ENCODE results near the gene SLC12A8.

The SLC12A8 gene

DNA sequence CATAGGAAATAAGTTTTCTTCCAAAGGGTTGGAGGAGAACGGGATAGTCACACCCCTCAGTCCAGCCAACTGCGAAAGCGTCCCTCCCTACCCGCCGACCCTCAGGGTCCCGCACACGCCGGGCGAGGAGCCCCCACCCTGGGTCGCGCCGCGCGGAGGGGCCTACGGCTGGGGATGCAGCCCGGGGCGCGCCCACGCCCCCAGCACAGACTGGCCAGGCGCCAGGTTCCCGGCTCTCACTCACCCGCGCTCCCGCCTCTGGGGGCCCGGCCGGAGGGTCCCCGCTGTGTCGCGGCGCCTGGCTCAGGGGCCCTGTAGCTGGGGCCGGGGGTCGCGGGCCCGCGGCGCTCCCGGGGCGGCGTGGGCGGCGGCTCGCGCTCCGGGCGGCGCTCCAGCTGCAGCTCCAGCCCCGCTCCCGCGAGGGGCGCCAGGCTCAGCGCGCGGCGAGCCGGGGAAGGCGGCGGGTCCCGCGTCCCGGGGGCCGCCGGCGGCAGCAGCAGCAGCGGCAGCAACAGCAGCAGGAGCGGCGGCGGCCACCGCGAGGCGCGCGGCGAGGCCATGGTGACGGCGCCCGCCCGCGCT lies 157.1 kb downstream of the SLC12A8 start:
- no peak for FAIRE-seq
- DNase-seq (ENCODE audit: insufficient read length, low spot score), result peak; percentile 48
- TF ChIP-seq TAF1 (IDR thresholded peaks at IDR 0.05; ENCODE audit: low read depth, low read length), result no peak
- TF ChIP-seq POLR2AphosphoS5 (IDR thresholded peaks at IDR 0.05; ENCODE audit: low read depth, low read length), result no peak
- no peak for TF ChIP-seq POU2F2 (IDR thresholded peaks at IDR 0.05; ENCODE audit: low read depth, low read length)
- no peak for TF ChIP-seq SPI1 (IDR thresholded peaks at IDR 0.05; ENCODE audit: low read depth, low read length)
- no peak for TF ChIP-seq PAX5 (IDR thresholded peaks at IDR 0.05; ENCODE audit: insufficient read depth, low read length, severe bottlenecking)
- TF ChIP-seq POLR2A (IDR thresholded peaks at IDR 0.05; ENCODE audit: low read depth, low read length), result no peak

DNA sequence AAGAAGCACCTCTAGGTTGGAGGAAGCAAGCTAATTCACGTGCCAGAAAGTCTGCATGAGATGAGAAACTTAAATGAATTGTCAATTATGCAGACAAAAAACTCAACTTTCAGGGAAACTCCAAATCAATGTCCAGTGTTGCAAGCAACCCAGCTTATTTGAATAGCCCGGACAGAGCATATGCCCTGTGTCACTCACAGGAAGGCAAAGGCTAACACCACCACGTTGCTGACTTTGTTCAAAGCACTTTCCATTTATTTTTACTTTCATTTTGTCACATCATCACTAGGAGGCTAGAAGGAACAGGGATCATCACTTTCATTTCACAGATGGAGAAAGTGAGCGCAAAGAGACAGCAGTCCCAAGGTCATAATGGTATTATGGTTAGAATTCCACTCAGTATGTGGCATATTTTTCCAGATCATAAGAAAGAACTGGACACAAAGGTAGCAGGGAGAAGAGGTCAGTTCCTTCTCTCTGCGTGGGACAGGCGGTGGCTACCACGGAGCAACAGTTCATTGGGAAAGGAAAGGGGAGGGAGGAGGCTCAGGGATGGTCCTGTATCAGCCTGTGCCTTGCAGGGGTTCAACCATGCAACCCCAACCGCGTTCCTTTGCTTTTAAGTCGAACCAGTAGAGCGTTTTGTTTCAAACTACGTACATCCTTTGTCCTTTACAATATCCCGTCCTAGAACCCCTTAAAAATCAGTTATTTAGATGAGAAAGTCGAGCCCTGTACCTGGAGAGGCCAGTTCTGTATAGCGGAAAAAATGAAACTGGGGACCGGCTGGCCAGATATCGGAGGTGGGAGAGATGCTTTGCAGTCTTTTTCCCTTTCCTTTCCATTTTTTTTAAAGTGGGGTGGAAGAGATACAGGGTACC lies 157.9 kb downstream of the SLC12A8 start:
- peak; percentile 82 for FAIRE-seq
- peak; percentile 30 for DNase-seq (ENCODE audit: insufficient read length, low spot score)
- TF ChIP-seq SPI1 (IDR thresholded peaks at IDR 0.05; ENCODE audit: low read depth, low read length), result no peak
- no peak for TF ChIP-seq PAX5 (IDR thresholded peaks at IDR 0.05; ENCODE audit: insufficient read depth, low read length, severe bottlenecking)
- peak; percentile 34; the same call in 1 of the 2 replicates for TF ChIP-seq TAF1 (IDR thresholded peaks at IDR 0.05; ENCODE audit: low read depth, low read length)
- no peak for TF ChIP-seq POU2F2 (IDR thresholded peaks at IDR 0.05; ENCODE audit: low read depth, low read length)
- peak; percentile 58; the same call in 1 of the 2 replicates for TF ChIP-seq POLR2A (IDR thresholded peaks at IDR 0.05; ENCODE audit: low read depth, low read length)
- peak; percentile 40; the same call in 1 of the 2 replicates for TF ChIP-seq POLR2AphosphoS5 (IDR thresholded peaks at IDR 0.05; ENCODE audit: low read depth, low read length)

DNA sequence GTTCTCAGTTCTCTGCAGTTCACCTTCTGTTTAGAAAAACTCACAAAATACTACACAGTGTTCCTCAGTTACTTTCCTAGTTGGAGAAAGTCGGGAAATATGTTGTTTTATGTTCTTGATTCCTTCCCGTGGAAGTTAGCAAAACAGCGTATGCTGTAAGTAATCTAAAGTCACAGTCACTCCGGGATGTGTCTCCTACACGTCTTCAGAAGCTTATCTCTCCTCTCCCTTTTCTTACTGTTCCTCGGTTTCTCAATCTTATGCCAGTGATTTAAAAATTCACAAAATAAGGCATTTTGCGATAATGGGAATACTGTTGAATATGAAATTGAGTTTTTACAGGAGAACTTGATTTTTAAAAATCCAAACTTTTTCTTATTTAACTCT lies 158.5 kb downstream of the SLC12A8 start:
- TF ChIP-seq POU2F2 (IDR thresholded peaks at IDR 0.05; ENCODE audit: low read depth, low read length) (no peak), PAX5 (IDR thresholded peaks at IDR 0.05; ENCODE audit: insufficient read depth, low read length, severe bottlenecking) (no peak), SPI1 (IDR thresholded peaks at IDR 0.05; ENCODE audit: low read depth, low read length) (no peak), TAF1 (IDR thresholded peaks at IDR 0.05; ENCODE audit: low read depth, low read length) (no peak), POLR2AphosphoS5 (IDR thresholded peaks at IDR 0.05; ENCODE audit: low read depth, low read length) (no peak)
- DNase-seq (ENCODE audit: insufficient read length, low spot score), result no peak
- FAIRE-seq, result peak; percentile 9

DNA sequence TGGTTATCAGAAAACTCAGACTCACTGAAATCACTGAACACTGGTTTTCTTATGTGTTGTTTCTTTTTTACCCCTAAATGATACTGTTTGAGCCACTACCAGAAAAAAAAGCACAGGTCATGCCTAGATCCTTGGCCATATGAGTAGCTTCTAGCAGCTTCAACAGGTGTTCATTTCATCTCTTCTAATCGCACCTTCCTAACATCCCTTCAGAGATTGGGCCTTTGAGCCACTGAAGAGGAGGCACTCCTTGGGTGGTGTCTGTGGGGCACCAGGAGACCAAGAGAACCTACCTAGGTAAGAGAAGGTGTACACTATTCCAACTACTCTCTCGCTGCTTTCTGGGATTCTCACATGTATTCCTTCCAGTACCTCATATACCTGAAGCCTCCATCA lies 159.2 kb downstream of the SLC12A8 start:
- TF ChIP-seq POLR2A (IDR thresholded peaks at IDR 0.05; ENCODE audit: low read depth, low read length), result no peak
- no peak for TF ChIP-seq SPI1 (IDR thresholded peaks at IDR 0.05; ENCODE audit: low read depth, low read length)
- no peak for TF ChIP-seq PAX5 (IDR thresholded peaks at IDR 0.05; ENCODE audit: insufficient read depth, low read length, severe bottlenecking)
- no peak for TF ChIP-seq TAF1 (IDR thresholded peaks at IDR 0.05; ENCODE audit: low read depth, low read length)
- TF ChIP-seq POLR2AphosphoS5 (IDR thresholded peaks at IDR 0.05; ENCODE audit: low read depth, low read length), result no peak
- TF ChIP-seq POU2F2 (IDR thresholded peaks at IDR 0.05; ENCODE audit: low read depth, low read length), result no peak
- DNase-seq (ENCODE audit: insufficient read length, low spot score), result no peak
- no peak for FAIRE-seq

DNA sequence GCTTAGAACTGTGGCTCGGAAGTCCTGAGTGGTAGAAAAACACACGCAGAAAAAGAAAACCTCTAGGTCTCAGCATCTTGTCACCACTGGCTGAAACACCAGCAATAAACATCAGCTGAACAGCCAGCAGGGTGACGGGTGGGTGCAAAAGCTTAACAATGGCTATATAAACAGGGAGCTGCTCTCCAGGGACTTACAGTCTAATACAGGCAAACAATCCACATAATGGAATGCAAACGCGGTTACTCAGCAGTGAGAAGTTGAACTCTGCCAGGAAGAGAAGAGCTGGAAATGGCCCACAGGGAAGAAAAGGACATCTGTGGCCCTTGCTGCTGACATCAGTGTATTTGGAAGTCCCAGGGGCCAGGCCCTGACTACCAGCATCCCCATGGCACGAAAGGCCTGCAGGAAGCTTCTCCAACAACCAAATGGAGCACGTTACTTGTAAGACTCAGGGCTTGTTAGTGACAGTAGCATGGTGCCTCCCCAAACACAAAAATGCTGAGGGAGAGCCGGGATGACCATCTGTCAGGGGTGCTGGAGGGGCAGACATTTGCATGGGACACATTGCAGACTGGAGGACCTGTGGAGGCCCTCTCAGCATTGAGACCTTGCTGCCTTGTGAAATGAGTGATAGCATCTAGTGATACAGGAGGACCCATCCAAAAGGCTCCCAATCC lies 159.8 kb downstream of the SLC12A8 start:
- peak; percentile 5 for FAIRE-seq
- TF ChIP-seq PAX5 (IDR thresholded peaks at IDR 0.05; ENCODE audit: insufficient read depth, low read length, severe bottlenecking) (no peak), POU2F2 (IDR thresholded peaks at IDR 0.05; ENCODE audit: low read depth, low read length) (no peak), POLR2A (IDR thresholded peaks at IDR 0.05; ENCODE audit: low read depth, low read length) (no peak), TAF1 (IDR thresholded peaks at IDR 0.05; ENCODE audit: low read depth, low read length) (no peak)
- no peak for DNase-seq (ENCODE audit: insufficient read length, low spot score)

DNA sequence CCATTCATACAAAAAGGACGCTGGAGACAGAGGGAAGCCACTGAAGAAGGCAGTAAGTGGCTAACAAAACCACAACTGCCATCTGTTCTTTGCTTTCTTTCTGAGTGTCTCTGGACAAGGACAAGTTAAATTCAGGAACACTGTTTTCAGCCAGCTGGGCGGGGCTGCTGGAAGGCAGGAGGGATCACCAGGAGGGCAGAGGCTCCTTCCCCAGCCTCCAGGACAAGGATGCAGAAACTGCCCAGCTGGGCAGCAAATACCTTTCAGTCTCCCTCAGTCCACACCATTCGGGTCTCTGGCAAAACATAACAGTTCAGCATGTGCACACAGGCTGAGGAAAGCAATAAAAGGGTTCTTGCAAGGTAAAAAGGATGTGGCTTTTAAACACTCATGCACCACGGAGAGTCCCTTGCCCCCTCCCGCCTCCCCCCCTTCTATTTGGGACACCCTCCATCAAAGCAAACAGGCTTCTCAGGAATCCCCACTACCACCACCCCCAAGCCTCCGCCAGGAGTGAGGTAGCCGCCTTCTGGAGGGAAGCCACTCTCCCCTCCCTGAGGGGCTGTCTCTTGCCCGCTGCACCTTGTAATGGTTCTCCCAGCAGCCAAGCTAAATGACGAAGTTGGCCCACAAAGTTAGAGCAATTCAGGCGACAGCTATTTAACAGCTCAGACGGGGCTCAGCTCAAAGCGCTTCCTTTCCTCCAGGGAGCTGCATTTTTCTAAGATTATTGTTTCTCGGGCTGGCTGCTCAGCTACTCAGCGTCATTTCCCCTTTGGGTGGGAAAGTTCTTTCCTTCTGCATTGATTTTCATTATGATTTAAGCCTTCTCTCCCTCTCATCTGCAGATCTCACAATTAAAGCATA lies 160.6 kb downstream of the SLC12A8 start:
- DNase-seq (ENCODE audit: insufficient read length, low spot score) (peak; percentile 23), FAIRE-seq (peak; percentile 85)
- TF ChIP-seq SPI1 (IDR thresholded peaks at IDR 0.05; ENCODE audit: low read depth, low read length) (no peak; the same call in 1 of the 2 replicates), PAX5 (IDR thresholded peaks at IDR 0.05; ENCODE audit: insufficient read depth, low read length, severe bottlenecking) (no peak), TAF1 (IDR thresholded peaks at IDR 0.05; ENCODE audit: low read depth, low read length) (no peak), POU2F2 (IDR thresholded peaks at IDR 0.05; ENCODE audit: low read depth, low read length) (no peak), POLR2A (IDR thresholded peaks at IDR 0.05; ENCODE audit: low read depth, low read length) (no peak; the same call in 1 of the 2 replicates), POLR2AphosphoS5 (IDR thresholded peaks at IDR 0.05; ENCODE audit: low read depth, low read length) (no peak)

DNA sequence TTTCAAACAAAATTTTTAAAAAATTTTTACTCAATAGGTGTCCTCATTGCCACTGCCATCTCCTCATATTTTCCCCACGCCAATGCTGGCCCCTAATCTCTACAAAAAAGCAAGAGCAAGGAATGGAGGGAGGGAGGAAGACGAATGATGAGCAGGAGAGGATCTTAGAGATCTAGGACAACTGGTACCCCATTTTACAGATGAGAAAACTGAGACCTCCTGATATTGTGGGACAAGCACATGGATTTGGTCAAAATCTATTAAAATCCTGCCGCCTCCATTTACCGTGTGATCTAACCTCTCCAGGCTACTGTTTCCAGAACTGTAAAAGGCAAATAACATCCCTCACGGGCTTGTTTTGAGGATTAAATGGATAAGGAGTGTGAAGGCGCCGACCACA lies 161.3 kb downstream of the SLC12A8 start:
- FAIRE-seq (no peak), DNase-seq (ENCODE audit: insufficient read length, low spot score) (no peak)
- TF ChIP-seq POU2F2 (IDR thresholded peaks at IDR 0.05; ENCODE audit: low read depth, low read length) (no peak), TAF1 (IDR thresholded peaks at IDR 0.05; ENCODE audit: low read depth, low read length) (no peak), SPI1 (IDR thresholded peaks at IDR 0.05; ENCODE audit: low read depth, low read length) (no peak), POLR2A (IDR thresholded peaks at IDR 0.05; ENCODE audit: low read depth, low read length) (no peak), POLR2AphosphoS5 (IDR thresholded peaks at IDR 0.05; ENCODE audit: low read depth, low read length) (no peak), PAX5 (IDR thresholded peaks at IDR 0.05; ENCODE audit: insufficient read depth, low read length, severe bottlenecking) (no peak)

DNA sequence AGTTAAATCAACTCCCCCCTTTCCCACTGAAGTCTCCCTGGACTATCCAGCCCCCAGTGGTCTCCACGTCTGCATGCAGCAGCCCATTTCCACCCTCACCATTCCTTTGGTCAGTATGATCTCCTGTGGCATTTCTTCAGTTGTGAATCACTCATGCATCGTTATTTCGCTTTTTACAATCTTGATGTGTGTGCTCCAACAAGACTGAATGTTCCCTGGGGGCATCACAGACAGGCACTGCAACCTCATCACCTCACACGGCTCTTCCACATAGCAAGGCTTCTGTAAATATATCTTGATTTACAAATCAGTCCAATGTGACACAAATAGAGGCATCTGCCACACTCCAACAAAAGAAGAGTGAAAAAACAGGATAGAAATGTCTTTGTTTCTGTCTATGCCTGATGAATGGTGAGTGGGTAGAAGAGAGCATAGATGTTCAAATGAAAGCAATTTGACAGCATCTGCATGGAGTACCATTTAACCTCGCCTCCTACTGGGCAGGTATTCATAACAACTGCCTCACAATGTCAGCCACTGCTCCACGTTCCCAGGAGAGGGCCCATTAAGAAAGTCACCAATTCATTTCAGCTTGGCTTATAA lies 162.0 kb downstream of the SLC12A8 start:
- no peak for TF ChIP-seq POLR2AphosphoS5 (IDR thresholded peaks at IDR 0.05; ENCODE audit: low read depth, low read length)
- TF ChIP-seq TAF1 (IDR thresholded peaks at IDR 0.05; ENCODE audit: low read depth, low read length), result no peak
- TF ChIP-seq SPI1 (IDR thresholded peaks at IDR 0.05; ENCODE audit: low read depth, low read length), result no peak
- TF ChIP-seq POLR2A (IDR thresholded peaks at IDR 0.05; ENCODE audit: low read depth, low read length), result no peak
- TF ChIP-seq POU2F2 (IDR thresholded peaks at IDR 0.05; ENCODE audit: low read depth, low read length), result no peak
- TF ChIP-seq PAX5 (IDR thresholded peaks at IDR 0.05; ENCODE audit: insufficient read depth, low read length, severe bottlenecking), result no peak
- peak; percentile 9 for FAIRE-seq
- DNase-seq (ENCODE audit: insufficient read length, low spot score), result no peak

Measured in GM12891 (cell line).